ENCODE results near the gene DOK3. TPM values are rescaled to one million over a fixed set of nuclear protein-coding genes. Genes with fewer than 3 reads are reported as not detected.
A peak's percentile ranks its signal among the peaks of the same experiment; 100 is the strongest.

Gene DOK3
- total and polyA plus RNA-seq, 2 experiments from 2014 or later: 3.1 to 3.5 TPM

DNA sequence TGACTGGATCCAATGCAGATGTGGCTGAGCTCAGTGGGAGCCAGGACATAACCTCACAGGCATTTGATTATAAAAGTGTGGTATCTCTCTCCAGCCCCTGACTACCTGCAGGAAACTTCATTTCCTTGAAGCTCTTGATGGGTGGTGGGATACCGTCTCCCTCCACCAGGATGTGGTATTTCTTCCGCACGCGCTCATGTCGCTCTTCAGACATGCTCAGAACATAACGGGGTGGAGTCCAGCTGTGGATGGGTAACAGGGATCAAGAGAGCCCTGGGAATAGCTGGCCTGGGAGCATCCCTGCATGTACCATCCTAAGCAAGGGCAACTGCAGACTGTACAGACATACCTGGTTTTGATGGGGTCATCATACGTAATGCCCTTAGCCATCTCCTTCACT is 6.0 kb upstream of the DOK3 start:
- WGBS (ENCODE audit: low lambda C conversion rate, missing lambda C conversion rate): 94% methylated on average over 7 of the region's 7 CpGs
- H3K4me3 ChIP-seq: no peak overlapping the region
- H2AFZ ChIP-seq: no peak overlapping the region

DNA sequence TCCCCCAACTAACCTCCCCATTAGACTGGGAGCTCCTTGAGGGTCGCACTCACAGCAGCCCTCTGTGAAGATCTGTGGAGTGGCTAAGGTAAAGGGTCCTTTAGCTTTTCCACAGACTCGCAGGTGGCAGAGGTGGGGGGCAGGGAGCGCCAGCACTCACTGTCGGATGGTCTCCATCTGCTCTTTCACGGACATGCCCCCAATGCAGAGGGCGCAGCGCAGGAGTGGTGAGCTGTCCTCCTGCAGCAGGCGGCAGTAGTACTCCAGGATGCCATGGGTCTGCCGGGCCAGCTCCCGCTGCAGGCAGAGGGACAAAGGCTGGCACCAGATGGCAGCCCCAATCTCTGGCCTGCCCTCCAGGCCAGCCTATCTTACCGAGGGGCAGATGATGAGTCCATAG is 4.9 kb upstream of the DOK3 start:
- H3K36me3 ChIP-seq (replicated peaks; ENCODE audit: insufficient read depth, low read depth): no peaks in the 10 kb centered on the region
- peaks cover 19% of the 10 kb centered on the region for H3K79me2 ChIP-seq
- H3K9me2 ChIP-seq (replicated peaks; ENCODE audit: insufficient read depth): no peaks in the 10 kb centered on the region

More for the DNA sequence above, 6.0 kb upstream of the DOK3 start:
- Histone ChIP-seq H3K27me3 (no peaks in the 10 kb centered on the region), H3K36me3 (replicated peaks; ENCODE audit: insufficient read depth, low read depth) (no peaks in the 10 kb centered on the region), H3K9me3 (ENCODE audit: low read depth) (no peaks in the 10 kb centered on the region), H4K20me1 (ENCODE audit: insufficient read depth, poor library complexity, severe bottlenecking) (no peaks in the 10 kb centered on the region), H3K9me2 (replicated peaks; ENCODE audit: insufficient read depth) (no peaks in the 10 kb centered on the region), H3K27ac (no peak overlapping the region), H3K4me2 (peak overlapping the region; percentile 99), H3K79me2 (peaks cover 20% of the 10 kb centered on the region), H3K4me1 (ENCODE audit: insufficient read depth) (peaks cover 4% of the 10 kb centered on the region)
- TF ChIP-seq, protein P1, sequence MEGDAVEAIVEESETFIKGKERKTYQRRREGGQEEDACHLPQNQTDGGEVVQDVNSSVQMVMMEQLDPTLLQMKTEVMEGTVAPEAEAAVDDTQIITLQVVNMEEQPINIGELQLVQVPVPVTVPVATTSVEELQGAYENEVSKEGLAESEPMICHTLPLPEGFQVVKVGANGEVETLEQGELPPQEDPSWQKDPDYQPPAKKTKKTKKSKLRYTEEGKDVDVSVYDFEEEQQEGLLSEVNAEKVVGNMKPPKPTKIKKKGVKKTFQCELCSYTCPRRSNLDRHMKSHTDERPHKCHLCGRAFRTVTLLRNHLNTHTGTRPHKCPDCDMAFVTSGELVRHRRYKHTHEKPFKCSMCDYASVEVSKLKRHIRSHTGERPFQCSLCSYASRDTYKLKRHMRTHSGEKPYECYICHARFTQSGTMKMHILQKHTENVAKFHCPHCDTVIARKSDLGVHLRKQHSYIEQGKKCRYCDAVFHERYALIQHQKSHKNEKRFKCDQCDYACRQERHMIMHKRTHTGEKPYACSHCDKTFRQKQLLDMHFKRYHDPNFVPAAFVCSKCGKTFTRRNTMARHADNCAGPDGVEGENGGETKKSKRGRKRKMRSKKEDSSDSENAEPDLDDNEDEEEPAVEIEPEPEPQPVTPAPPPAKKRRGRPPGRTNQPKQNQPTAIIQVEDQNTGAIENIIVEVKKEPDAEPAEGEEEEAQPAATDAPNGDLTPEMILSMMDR (IDR thresholded peaks at IDR 0.05; ENCODE audit: poor library complexity): no peak
- TF ChIP-seq EZH2 (IDR thresholded peaks at IDR 0.05; ENCODE audit: borderline replicate concordance) (no peak), EZH2phosphoT487 (IDR thresholded peaks at IDR 0.05; ENCODE audit: low read depth, severe bottlenecking, unreplicated experiment) (no peak)
- no peak for DNase-seq (ENCODE audit: low spot score)

DNA sequence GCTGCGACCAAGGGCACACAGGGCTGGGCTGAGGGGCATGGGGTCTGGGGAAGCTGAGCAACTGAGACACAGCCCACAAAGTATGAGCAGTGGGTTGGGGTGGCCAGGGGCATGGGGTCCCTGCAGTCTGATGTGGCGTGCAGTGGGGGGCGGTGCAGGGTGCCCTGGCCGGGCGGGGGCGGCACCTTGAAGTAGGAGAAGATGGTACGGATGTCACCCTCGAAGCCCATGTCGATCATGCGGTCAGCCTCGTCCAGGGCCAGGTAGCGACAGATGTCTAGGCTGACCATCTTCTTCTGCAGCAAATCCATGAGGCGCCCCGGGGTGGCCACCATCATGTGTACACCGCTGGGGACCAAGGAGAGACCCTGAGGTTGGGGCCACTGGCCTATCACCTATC is 3.9 kb upstream of the DOK3 start:
- H3K9me2 ChIP-seq (replicated peaks; ENCODE audit: insufficient read depth): no peaks in the 10 kb centered on the region
- 92% methylated on average over 9 of the region's 15 CpGs for WGBS (ENCODE audit: low lambda C conversion rate, missing lambda C conversion rate)
- H2AFZ ChIP-seq: no peak overlapping the region
- H3K27ac ChIP-seq: no peak overlapping the region
- no peak for TF ChIP-seq EZH2 (IDR thresholded peaks at IDR 0.05; ENCODE audit: borderline replicate concordance)
- TF ChIP-seq, protein P1 (IDR thresholded peaks at IDR 0.05; ENCODE audit: poor library complexity): no peak
- TF ChIP-seq EZH2phosphoT487 (IDR thresholded peaks at IDR 0.05; ENCODE audit: low read depth, severe bottlenecking, unreplicated experiment): no peak
- H3K4me2 ChIP-seq: no peak overlapping the region
- peaks cover 4% of the 10 kb centered on the region for H3K4me1 ChIP-seq (ENCODE audit: insufficient read depth)
- no peaks in the 10 kb centered on the region for H3K36me3 ChIP-seq (replicated peaks; ENCODE audit: insufficient read depth, low read depth)
- H3K27me3 ChIP-seq: no peaks in the 10 kb centered on the region
- H4K20me1 ChIP-seq (ENCODE audit: insufficient read depth, poor library complexity, severe bottlenecking): no peaks in the 10 kb centered on the region
- H3K9me3 ChIP-seq (ENCODE audit: low read depth): no peaks in the 10 kb centered on the region
- peaks cover 15% of the 10 kb centered on the region for H3K79me2 ChIP-seq
- H3K4me3 ChIP-seq: no peak overlapping the region
- DNase-seq (ENCODE audit: low spot score): no peak

More for the DNA sequence above, 4.9 kb upstream of the DOK3 start:
- H3K27ac ChIP-seq: no peak overlapping the region
- no peaks in the 10 kb centered on the region for H4K20me1 ChIP-seq (ENCODE audit: insufficient read depth, poor library complexity, severe bottlenecking)
- H3K27me3 ChIP-seq: no peaks in the 10 kb centered on the region
- no peaks in the 10 kb centered on the region for H3K9me3 ChIP-seq (ENCODE audit: low read depth)
- H3K4me2 ChIP-seq: no peak overlapping the region
- H3K4me3 ChIP-seq: no peak overlapping the region
- DNase-seq (ENCODE audit: low spot score): no peak
- H3K4me1 ChIP-seq (ENCODE audit: insufficient read depth): peaks cover 4% of the 10 kb centered on the region
- H2AFZ ChIP-seq: no peak overlapping the region
- WGBS (ENCODE audit: low lambda C conversion rate, missing lambda C conversion rate): 96% methylated on average over 11 of the region's 11 CpGs
- no peak for TF ChIP-seq EZH2 (IDR thresholded peaks at IDR 0.05; ENCODE audit: borderline replicate concordance)
- TF ChIP-seq, protein P1 (IDR thresholded peaks at IDR 0.05; ENCODE audit: poor library complexity): no peak
- TF ChIP-seq EZH2phosphoT487 (IDR thresholded peaks at IDR 0.05; ENCODE audit: low read depth, severe bottlenecking, unreplicated experiment): no peak
